ENCODE results near the gene LRRFIP1. TPM values are rescaled to one million over a fixed set of nuclear protein-coding genes. Genes with fewer than 3 reads are reported as not detected.
A peak's percentile ranks its signal among the peaks of the same experiment; 100 is the strongest.

The LRRFIP1 gene
- polyA plus RNA-seq, 1 donor (not counting 4 experiments of a cell fraction or from before 2014, with no cell fraction given) = 115 TPM

- no peaks in the 10 kb centered on the region for H3K27me3 ChIP-seq (ENCODE audit: control insufficient read depth, extremely low read depth, insufficient read depth, low read length)
- H3K27ac ChIP-seq (ENCODE audit: control insufficient read depth, insufficient read depth, low read length) = peak within 1 kb of the TSS; percentile 49
- peak within 1 kb of the TSS; percentile 78 for H2AFZ ChIP-seq (ENCODE audit: control insufficient read depth, low read length)
- no peaks in the 10 kb centered on the region for H3K36me3 ChIP-seq (ENCODE audit: control insufficient read depth in 2 of 2, extremely low read depth in 1 of 2, insufficient read depth in 2 of 2, low read length in 2 of 2)
- no peaks in the 10 kb centered on the region for H3K79me2 ChIP-seq (ENCODE audit: control insufficient read depth, insufficient read depth, low read length)
- TF ChIP-seq EZH2 (IDR thresholded peaks at IDR 0.05; ENCODE audit: low read length) = no peak
- no peak for TF ChIP-seq CTCF (optimal IDR thresholded peaks at IDR 0.05 in 1 of 3, IDR thresholded peaks at IDR 0.05 in 1 of 3, conservative IDR thresholded peaks at IDR 0.05 in 1 of 3; ENCODE audit: extremely low read depth in 1 of 3, insufficient read depth in 2 of 3, low read length in 3 of 3)
- H3K9me3 ChIP-seq (ENCODE audit: control insufficient read depth, low read depth, low read length) = no peaks in the 10 kb centered on the region
- H3K9ac ChIP-seq (ENCODE audit: control insufficient read depth, extremely low read depth, insufficient read depth, low read length) = peak within 1 kb of the TSS; percentile 42
- H3K4me3 ChIP-seq (ENCODE audit: control insufficient read depth in 2 of 3, extremely low read depth in 1 of 3, insufficient read depth in 2 of 3, low read depth in 1 of 3, low read length in 3 of 3) = peak within 1 kb of the TSS; percentile 3 to 52 (median 37)
- FAIRE-seq (peak; percentile 23), DNase-seq (ENCODE audit: low read depth, low spot score) (no peak)
- H3K9me1 ChIP-seq (ENCODE audit: control insufficient read depth, extremely low read depth, insufficient read depth, low read length) = no peaks in the 10 kb centered on the region
- peaks cover 19% of the 10 kb centered on the region for H3K4me1 ChIP-seq (ENCODE audit: control insufficient read depth, extremely low read depth, insufficient read depth, low read length)
- H4K20me1 ChIP-seq (ENCODE audit: control insufficient read depth, extremely low read depth, insufficient read depth, low read length) = no peaks in the 10 kb centered on the region
- dilution Hi-C loops (cut with MboI; ENCODE audit: extremely low pct_ligation_motif_present, low sequenced_read_pairs) = no loop called here
- H3K4me2 ChIP-seq (ENCODE audit: control insufficient read depth, extremely low read depth, insufficient read depth, low read depth, low read length) = peak within 1 kb of the TSS; percentile 42
Measured at GRCh38 chr2:237590272-237591140, 36.9 kb upstream of the LRRFIP1 start, which contains the start of gene RAB17. RAB17 (minus strand) TSS chr2:237590734; CDS start chr2:237586154, 4,580 bp downstream.

- H3K27ac ChIP-seq (ENCODE audit: control insufficient read depth, insufficient read depth, low read length) = peak overlapping the region; percentile 7
- dilution Hi-C loops (cut with MboI; ENCODE audit: extremely low pct_ligation_motif_present, low sequenced_read_pairs) = no loop called here
- peak overlapping the region in 2 of 3 experiments; percentile 37 to 38 for H3K4me3 ChIP-seq (ENCODE audit: control insufficient read depth in 2 of 3, extremely low read depth in 1 of 3, insufficient read depth in 2 of 3, low read depth in 1 of 3, low read length in 3 of 3)
- H3K4me2 ChIP-seq (ENCODE audit: control insufficient read depth, extremely low read depth, insufficient read depth, low read depth, low read length) = peak overlapping the region; percentile 42
- H2AFZ ChIP-seq (ENCODE audit: control insufficient read depth, low read length) = peak overlapping the region; percentile 68
- H3K4me1 ChIP-seq (ENCODE audit: control insufficient read depth, extremely low read depth, insufficient read depth, low read length) = peaks cover 19% of the 10 kb centered on the region
- no peaks in the 10 kb centered on the region for H3K27me3 ChIP-seq (ENCODE audit: control insufficient read depth, extremely low read depth, insufficient read depth, low read length)
- DNase-seq (ENCODE audit: low read depth, low spot score) = no peak
- H3K36me3 ChIP-seq (ENCODE audit: control insufficient read depth in 2 of 2, extremely low read depth in 1 of 2, insufficient read depth in 2 of 2, low read length in 2 of 2) = no peaks in the 10 kb centered on the region
- H3K79me2 ChIP-seq (ENCODE audit: control insufficient read depth, insufficient read depth, low read length) = no peaks in the 10 kb centered on the region
- no peak for FAIRE-seq
- no peaks in the 10 kb centered on the region for H3K9me3 ChIP-seq (ENCODE audit: control insufficient read depth, low read depth, low read length)
- H3K9me1 ChIP-seq (ENCODE audit: control insufficient read depth, extremely low read depth, insufficient read depth, low read length) = no peaks in the 10 kb centered on the region
- no peak for TF ChIP-seq CTCF (optimal IDR thresholded peaks at IDR 0.05 in 1 of 3, IDR thresholded peaks at IDR 0.05 in 1 of 3, conservative IDR thresholded peaks at IDR 0.05 in 1 of 3; ENCODE audit: extremely low read depth in 1 of 3, insufficient read depth in 2 of 3, low read length in 3 of 3)
- no peak for TF ChIP-seq EZH2 (IDR thresholded peaks at IDR 0.05; ENCODE audit: low read length)
- no peaks in the 10 kb centered on the region for H4K20me1 ChIP-seq (ENCODE audit: control insufficient read depth, extremely low read depth, insufficient read depth, low read length)
- H3K9ac ChIP-seq (ENCODE audit: control insufficient read depth, extremely low read depth, insufficient read depth, low read length) = peak overlapping the region; percentile 13
Measured at GRCh38 chr2:237591141-237591881, 36.1 kb upstream of the LRRFIP1 start.
